Stimulated activated CD8-positive, alpha-beta memory T cell treated with anti-CD3 and anti-CD28 coated beads, Interleukin-12 subunit alpha, Interleukin-12 subunit beta, amount 100 ng/mL, for 24 hours (primary cell): ENCODE measurements around the gene GLYR1.
A peak's percentile ranks its signal among the peaks of the same experiment; 100 is the strongest.
"Not testable (repeated sequence)": the region's sequence is repeated elsewhere in the genome, so short reads cannot be mapped to it uniquely, and the experiment has no call there.

ENCODE experiments used
- DNase-seq: peaks from one replicate; pipeline ENCODE4 v3.0.0-alpha.2; 2020; ENCODE audit errors: extremely low read depth

Gene GLYR1

DNA sequence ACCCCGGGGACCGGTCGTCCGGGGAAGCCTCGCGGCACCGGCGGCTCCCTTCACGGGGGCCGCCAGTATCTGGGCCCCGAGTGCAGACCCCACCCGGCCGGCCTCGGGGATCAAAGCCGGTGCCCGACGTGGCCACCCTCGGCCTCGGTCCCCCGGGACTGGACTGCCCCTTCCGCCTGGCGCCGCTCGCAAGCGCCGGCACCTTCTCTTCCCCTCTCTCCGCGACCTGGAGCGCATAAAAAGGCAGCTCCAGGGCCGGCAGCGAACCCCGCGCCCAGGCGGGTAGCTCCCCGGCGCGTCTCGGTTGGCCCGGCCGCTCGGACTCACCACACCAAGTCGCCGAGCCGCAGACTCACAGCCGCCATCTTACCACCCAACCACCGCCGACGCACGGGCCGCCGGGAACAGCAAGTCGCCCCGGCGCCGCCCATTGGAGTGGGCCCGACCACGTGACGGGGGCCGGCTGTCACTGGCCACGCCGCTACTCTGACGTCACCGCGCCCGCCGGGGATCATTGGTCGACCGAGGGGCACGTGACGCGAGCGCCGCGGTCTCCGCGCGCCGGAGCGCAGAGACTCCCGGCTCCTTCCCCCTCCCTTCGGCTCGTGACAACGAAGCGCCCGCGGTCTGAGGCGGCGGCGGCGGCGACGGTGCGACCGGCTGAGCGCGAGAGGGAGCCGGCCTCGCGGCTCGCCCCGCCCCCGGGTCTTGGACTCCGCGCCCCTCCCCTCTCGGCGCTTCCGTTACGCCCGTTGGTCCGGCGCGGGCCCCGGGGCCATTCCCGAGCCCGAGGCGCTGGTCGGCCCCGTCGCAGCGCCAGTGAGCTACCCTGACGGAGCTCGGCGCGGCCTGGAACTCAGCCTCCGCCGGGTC, at the start of gene GLYR1, which contains the start of gene UBN1:
TSS of gene GLYR1 (minus strand) at position 388 of the 873 bp plus-strand sequence. CDS start at position 365, 23 bp downstream.
TSS of gene UBN1 (plus strand) at position 581 of the 873 bp plus-strand sequence. CDS start 5,437 bp downstream, outside the sequence.
- peak; percentile 100 for DNase-seq

DNA sequence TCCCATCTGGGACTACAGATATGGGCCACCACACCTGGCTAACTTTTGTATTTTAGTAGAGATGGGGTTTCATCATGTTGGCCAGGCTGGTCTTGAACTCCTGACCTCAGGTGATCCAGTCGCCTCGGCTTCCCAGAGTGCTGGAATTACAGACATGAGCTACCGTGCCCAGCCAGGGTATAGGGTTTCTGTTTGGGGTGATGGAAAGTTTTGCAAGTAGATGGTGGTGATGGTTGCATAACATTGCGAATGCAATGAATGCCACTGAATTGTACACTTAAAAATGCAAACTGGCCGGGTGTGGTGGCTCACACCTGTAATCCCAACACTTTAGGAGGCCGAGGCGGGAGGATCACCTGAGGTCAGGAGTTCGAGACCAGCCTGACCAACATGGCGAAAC, 49.7 kb upstream of the GLYR1 start:
- not testable (repeated sequence) for DNase-seq

DNA sequence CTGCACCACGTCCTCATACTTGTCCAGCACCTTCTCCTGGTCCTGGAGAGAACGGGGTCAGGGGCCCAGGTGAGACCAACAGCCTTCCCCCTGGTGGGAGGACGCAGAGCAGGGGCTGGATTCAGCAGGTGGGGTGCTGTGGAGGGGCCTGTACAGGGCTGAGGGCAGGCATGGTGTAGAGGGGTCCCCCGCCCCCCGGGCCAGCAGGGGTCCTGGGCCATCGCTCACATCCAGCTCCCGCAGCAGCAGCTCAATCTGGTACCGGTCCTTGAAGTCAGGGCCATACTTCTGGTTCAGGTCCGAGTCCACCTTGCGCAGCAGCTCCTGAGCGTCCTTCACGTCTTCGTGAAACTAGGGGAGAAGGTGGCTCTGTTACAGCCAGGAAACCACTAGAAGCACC, 48.3 kb upstream of the GLYR1 start:
- no peak for DNase-seq

DNA sequence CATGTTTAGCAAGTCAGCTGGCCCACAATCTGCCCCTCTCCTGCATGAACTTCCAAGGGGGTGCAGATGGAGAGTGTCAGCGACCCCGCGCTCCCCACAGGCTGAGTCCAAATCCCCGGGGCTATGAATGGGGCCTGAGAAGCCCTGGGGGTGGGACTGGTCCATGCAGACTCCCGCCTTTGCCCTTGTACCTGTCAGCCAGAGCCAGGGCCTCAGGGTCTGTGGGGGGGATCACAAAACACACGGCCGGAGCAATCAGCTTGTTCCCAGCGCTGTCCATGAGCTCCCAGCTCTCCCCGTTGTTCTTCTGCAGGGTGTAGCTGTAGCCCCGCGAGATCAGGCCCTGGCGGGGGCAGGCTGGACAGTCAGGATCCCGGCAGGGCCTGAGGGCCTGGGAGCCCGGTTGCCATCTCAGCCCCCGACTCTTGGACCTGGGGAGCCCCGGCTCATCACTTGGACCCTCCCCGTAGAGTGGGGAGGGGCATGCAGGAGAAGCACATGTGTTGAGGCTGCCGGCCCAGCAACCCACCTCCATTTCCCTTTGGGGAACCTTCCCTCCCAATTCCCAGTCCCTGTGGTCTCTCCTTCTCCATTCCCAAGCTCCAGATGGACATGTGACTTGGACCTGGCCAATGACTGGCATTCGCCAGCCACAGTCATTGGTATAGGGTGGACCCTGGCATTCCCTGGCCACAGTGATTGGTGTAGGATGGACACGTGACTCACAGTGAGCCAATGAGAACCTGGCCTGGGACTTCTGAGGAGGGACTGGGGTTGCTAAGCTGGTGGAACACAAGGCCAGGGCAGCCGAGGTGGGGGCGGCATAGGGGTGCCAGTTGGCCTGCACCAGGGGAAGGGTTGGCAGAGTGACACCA, 47.4 kb upstream of the GLYR1 start:
- DNase-seq = no peak

DNA sequence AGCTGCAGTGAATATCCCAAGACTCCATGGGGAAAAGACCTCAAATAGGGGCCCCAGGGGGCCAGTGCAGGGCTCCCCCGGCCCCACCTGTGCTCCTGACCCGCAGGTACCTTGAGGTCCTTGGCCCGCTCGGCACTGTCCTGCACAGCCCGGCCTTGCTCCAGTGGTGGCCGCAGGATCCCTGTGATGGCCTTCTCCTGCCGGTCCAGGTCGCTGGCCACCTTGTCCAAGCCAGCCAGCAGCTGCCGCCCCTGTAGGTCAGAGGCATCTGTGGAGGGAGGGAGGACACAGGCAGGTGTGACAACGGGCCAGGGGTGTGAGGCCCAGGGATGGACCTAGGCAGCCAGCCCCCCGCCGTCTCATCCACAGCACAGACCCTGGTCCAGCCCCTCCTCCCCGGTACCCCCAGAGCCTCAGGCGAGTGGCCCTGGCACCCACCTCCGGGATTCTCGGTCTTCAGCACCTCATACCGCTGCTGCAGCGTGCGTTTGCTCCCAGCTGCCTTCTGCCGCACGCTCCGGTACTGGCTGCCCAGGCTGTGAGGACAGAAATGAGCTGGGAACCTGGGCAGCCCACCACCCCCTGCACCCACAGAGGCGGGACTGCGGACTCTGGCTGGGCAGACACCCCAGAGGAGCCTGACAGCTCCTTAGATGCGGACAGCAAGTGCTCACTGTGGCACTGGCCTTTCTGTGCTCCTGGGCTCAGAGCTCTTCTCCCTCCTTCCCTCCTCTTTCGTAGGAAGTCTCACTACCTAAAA, 46.2 kb upstream of the GLYR1 start:
- DNase-seq = no peak

DNA sequence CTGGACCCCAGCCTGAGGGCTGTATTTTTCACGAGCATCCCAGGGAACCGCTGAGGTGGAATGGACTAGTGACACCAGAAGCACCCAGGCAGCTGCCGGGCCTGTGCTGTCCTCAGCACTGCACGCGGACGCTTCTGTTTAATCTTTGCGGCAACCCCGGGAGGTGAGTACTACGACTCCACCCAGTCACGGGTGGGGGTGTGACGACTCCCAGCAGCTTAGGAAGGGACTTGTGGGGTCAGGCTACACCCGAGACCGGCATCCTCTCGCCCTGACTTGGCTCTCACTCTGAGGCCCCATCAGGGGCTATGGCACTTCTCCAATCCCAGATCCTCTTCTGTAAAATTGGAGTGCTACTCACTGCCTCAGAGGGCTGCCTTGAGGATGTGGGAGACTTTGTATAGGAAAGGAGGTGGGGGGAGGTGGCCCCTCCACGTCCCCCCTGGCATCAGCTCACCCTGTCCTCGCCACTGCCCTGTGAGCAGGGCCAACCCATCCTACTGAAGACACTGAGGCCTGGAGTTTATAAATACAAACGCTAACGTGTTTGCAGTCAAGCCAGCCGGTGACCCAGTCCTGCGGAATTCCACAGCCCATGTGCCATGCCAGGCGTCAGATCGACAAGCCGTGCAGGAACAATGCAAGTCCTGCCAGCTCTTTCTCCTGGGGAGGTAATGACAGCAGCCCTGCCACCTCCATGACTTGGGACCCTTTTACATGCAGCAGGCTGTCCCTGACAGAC, 45.4 kb upstream of the GLYR1 start:
- no peak for DNase-seq

DNA sequence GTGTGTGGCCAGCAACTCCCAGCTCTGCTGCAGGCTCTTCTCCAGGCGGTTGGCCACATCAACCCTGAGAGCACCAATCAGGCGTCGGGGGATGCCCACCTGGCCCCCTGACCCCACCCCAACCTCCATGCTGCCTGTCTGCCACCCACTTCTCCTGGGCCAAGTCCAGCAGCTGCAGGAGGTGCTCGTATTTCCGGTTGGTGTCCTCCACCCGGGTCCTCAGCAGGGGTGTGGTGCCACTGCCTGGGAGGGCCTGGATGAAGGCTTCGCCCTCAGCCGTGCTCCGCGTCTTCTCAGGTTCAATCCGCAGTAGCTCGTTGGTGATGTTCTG, 44.8 kb upstream of the GLYR1 start:
- DNase-seq = no peak

DNA sequence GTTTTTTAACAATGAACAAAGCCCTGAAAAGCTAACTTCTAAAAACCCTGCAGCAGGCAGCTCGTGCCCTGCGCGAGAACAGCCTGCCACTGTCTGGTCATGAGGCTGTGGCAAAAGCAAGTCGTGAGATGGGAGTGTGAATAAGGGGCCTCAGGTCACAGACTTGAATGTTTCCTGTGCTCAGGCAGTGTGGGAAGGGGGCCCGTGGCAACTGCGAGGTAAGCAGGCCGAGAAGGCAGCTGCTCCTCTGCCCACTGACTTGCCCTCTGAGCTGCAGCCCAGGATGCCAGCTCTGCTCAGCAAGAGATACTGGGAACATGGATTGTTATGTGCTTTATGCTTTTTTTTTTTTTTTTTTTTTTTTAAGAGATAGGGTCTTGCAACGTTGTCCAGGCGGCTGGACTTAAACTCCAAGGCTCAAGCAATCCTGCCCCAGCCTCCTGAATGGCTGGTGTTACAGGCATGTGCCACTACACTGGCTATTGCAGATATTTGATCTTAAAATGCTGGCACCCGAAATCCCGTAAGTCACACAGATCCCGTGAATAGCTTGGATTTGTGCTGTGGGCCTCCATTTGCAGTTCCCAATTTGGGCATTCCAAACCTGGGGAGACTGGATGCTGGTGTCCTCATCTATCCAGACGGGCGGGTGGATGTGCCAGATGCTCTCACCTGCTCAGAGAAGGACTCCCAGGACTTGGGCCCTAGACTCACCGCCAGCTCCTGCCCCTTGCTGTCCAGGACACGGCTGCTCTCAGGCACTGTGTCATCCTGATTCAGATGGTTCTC, 44.2 kb upstream of the GLYR1 start:
- no peak for DNase-seq

DNA sequence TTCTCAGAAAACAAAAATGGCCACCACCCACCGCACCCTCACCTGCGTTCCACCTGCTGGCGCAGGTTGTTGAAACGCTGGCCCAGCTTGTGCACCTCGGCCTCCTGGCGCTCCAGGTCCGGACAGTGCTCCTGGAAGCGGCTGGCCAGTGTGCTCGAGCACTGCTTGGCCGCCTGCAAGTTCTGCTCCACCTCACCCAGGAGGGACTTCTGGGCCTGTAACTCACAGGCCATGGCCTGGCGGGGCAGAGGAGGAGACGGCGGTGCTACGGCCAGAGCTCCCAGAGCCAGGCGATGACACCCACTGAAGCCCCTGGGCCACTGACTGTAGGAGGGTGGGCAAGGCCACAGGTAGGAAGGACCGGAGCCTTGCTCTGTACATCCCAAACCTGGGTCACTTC, 43.6 kb upstream of the GLYR1 start:
- no peak for DNase-seq

DNA sequence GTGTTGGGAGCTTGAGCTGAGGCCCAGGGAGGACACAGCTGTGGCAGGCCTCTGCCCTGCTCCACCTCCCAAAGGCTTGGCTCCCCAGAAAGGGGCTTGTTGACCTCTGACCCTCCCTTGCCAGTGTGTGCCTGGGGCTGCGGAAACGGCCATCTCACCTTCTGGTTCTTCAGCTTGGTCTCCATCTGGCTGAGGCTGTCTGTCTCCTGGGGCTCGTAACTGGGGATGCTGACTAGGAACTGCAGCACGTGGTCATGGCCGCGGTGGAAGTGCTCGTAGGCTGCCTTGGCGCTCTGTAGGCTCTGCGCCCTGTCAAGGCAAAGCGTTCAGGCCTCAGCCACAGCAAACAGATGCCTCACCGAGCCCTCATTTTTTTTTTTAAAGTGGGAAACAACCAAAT, 42.9 kb upstream of the GLYR1 start:
- DNase-seq = no peak

DNA sequence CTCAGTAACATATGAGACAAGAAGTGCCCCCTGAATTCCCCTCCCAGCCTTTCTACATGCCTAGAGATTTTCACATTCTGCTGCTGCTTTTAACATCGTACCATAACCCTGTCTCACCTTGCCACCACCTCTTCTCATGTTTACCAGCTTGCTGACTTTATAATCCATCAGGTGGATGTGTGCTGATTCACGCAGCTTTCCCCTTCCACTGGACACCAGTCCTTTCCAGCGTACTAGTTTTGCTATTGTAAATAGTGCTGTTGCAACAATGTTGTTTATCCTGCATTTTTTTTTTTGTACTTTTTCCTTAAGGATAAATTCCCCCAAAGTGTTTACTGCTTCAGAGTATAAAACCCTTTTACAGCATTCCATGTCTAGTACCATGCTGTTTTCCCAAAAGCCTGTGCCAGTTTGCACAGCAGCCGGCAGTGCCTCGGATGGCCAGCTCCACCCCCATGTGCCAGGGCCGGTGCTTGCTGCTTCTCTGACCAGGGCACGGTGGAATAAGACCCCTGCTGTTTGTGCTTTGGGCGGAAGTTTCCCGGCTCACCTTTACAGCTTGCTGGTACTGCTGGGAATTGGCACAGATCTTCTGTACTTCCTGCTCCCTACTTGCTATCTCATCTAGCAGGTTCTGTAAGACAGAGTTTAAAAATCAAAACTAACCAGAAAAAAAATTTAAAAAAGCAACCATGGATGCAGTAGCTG, 41.5 kb upstream of the GLYR1 start:
- no peak for DNase-seq

DNA sequence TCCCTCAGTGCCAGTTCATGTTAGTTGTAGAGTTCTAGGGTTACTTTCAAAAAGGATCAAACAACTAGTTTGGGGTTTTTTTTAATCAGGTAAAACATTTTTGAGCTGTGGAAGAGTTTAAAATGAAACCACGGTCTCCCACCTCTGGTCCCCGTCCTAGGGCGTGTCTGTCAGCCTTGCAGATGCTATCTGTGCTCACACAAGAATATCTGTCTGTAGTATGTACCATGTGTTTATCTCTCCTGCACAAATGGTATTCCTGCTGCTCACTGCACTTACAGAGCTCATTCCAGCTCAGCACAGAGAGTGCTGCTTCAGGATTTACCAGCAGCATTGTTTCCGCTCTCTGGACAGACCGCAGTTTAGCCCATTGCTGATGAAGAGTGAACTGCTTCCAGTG, 39.1 kb upstream of the GLYR1 start:
- DNase-seq = no peak

DNA sequence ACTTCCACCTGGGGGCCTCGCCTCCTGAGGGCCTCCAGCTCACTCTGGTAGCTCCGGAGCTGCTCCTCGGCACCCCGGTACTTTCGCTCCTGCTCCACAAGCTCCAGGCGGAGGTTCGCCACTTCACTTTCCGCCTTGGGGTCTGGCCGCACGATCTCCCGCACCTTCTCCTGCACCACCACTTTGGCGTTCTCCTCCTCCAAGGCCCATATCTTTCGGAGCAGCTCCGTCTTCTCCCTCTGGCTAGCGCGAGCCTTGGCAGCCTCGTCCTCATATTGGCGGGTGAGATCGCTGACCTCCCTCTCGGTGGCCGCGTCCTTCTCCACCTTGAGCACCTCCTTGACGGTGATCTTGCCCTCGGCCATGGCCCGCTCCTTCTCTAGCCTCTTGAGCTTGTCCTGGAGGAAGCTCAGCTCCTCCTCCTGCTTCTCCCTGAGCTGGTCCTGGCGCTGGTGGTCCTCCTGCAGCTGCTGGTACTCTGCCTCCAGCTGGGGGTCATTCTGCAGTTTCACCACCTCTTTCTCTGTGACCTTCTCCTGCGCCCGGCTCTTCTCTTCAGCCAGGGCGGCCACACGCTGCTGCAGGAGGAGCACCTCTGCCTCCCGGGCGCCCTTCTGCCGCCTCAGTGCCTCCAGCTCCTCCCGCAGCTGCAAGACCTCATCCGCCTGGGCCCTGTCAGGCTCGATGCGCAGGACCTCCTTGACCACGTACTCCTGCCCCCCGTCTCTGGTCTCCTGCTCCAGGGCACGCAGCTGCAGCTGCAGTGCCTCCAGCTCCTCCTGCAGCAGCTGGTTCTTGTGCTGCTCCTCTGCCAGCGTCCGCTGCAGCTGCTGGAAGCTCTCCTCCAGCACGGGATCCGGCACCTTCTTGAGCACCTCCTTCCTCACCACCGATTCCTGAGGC, 38.1 kb upstream of the GLYR1 start:
- DNase-seq = no peak

DNA sequence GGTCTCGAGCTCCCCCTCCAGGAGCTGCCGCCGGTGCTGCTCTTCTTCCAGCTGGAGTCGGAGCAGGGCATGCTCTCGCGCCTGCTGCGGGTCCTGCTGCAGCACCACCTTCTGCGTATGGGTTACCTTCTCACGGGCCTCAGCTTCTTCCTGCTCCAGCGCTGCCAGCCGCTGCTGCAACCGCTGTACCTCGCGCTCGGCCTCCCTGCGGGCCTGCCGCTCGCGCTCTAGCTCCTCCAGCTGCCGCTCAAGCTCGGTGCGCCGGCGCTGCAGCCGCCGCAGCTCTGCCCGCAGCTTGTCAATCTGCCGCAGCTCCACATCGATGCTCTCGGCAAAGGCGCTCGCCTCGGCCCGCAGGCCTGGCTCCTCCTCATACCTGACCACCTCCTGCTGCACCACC, 37.1 kb upstream of the GLYR1 start:
- DNase-seq = no peak

DNA sequence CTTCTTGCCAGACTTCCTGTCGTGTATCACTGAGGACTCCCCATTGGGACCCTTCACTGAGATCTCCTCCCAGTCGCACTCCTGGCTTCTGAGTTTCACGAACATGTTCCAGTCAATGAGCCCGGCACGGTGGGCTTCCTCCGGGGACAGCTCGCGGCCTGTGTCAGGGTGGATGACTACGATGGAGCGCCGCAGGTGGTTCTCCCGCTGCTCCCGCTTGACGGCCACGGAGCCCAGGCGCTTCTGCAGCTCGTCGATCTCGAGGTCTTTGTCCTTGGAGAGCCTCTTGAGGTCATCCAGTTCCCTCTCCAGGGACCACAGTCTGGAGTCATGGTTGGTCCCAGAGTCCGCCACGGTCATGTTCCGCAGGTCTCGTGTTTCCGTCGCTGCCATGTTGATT, 36.4 kb upstream of the GLYR1 start:
- no peak for DNase-seq

DNA sequence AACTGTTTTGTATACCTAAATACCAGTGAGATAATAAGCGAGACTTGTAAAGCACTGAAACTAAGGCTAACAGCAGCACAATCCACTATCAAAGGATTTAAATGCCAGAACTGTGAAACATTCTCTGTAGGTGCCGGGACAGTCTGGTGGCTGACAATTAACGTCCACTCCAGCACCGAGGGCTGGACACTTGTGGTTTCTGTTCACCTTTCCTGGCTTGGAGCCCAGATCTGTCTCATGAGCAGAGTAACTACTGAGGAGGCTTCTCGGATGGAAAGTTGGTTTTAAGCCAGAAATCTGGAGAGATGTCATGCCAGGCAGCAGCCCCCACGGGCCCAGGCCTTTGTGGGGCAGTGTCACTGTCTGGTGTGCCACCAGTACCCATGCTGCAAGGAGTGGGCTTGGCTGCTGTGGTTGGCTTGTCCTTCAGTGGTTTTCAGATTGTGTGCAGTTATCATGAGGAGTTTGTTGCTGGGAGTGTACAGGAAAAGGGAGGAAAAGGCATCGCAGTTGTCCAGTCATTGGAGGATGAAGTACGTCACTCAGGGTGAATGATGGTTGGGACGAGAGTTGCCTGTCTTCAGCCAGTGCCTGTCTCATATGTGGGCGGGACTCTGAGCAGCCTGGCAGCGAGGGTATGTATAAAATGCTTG, 35.7 kb upstream of the GLYR1 start:
- DNase-seq = no peak

DNA sequence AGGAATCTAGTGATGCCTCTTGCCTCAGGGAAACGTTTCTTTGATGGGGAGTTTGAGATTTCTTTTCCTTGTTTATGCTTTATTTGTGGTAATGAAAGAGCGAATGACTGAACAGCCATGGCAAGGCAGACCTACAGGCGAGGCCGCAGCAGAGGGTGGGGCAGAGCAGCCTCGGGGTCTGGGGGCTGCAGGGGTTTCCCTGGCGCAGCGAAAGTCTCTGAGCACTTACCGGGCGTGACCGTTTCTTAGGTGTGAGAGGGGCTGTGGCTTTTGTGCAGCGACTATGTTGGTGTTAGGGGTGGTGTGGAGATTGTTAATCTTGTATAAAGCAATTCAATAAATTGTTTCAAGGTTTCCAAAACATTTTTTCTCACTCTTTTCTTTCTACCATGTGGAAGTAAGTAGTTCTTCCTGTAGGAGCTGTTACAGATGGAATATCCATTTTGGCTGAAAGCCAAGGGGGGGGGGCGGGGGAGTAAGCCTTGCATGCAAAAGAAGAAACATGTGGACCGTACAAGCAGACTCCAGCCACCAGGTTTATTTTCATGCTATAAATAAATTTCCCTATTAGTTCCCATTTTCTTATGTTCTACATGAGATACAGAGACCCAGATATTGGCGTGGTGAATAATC, 35.0 kb upstream of the GLYR1 start:
- DNase-seq = no peak
